OCI-LY7 (cell line): ENCODE measurements around the gene GPAT3. TPM values are rescaled to one million over a fixed set of nuclear protein-coding genes. Genes with fewer than 3 reads are reported as not detected.

ENCODE experiments used
- BruUV-seq: library from RNA; stranded (reverse); fragments of 400-500 nt; replicated peaks from 2 replicates; lab custom pipeline; 2021; lab: Mats Ljungman, UMichigan
- CTCF ChIA-PET: fragments of 300-600 bp; sonication (Branson Sonifier 250); formaldehyde crosslinking; loops from one replicate; lab custom pipeline; 2022; ENCODE audit warnings: antibody characterized with exemption; ENCODE audit not compliant: unreplicated experiment; lab: Charles Lee
- POLR2A ChIA-PET: fragments of 300-600 bp; sonication (Branson Sonifier 250); formaldehyde crosslinking; loops from one replicate; lab custom pipeline; 2022; ENCODE audit warnings: antibody characterized with exemption; lab: Charles Lee
- DNase-seq: peaks from one replicate; pipeline ENCODE4 v3.0.0-alpha.2; 2015; ENCODE audit warnings: low spot score
- H2AFZ ChIP-seq: fragments of 200-600 bp; sonication (generic), shearing (Covaris generic); 2 replicates; pipeline ENCODE4 v1.6.1; 2014; ENCODE audit warnings: mild to moderate bottlenecking, antibody characterized with exemption, low read length, moderate library complexity
- H3K27ac ChIP-seq: fragments of 200-600 bp; sonication (generic); 2 replicates; pipeline ENCODE4 v1.5.1; 2014; ENCODE audit warnings: mixed run types, low read depth, mild to moderate bottlenecking, moderate library complexity, low read length, inconsistent platforms; ENCODE audit not compliant: poor library complexity, severe bottlenecking
- H3K36me3 ChIP-seq: fragments of 200-600 bp; sonication (generic); 2 replicates; pipeline ENCODE4 v1.6.1; 2014; ENCODE audit warnings: mild to moderate bottlenecking, antibody characterized with exemption, low read length, moderate library complexity, mixed read lengths; ENCODE audit not compliant: insufficient read depth
- H3K4me1 ChIP-seq: fragments of 200-600 bp; sonication (generic); 2 replicates; pipeline ENCODE4 v1.5.1; 2014; ENCODE audit warnings: mild to moderate bottlenecking, low read length; ENCODE audit not compliant: insufficient read depth, poor library complexity, severe bottlenecking
- H3K4me2 ChIP-seq: fragments of 200-600 bp; sonication (generic); 2 replicates; pipeline ENCODE4 v1.6.1; 2014; ENCODE audit warnings: mild to moderate bottlenecking, low read length
- H3K4me3 ChIP-seq: fragments of 200-600 bp; sonication (generic); 2 replicates; pipeline ENCODE4 v1.5.1; 2014; ENCODE audit warnings: mild to moderate bottlenecking, low read depth, low read length; ENCODE audit not compliant: poor library complexity, severe bottlenecking
- H3K79me2 ChIP-seq: fragments of 200-600 bp; sonication (generic); 2 replicates; pipeline ENCODE4 v1.6.1; 2016; ENCODE audit warnings: low read depth, mild to moderate bottlenecking, low read length, moderate library complexity, mixed read lengths; ENCODE audit not compliant: insufficient read depth
- H3K9me2 ChIP-seq: fragments of 200-600 bp; sonication (generic); 2 replicates; pipeline ENCODE4 v1.6.1; 2016; ENCODE audit warnings: mild to moderate bottlenecking, low read length, mixed read lengths; ENCODE audit not compliant: insufficient read depth
- H3K9me3 ChIP-seq: fragments of 200-600 bp; sonication (generic); 2 replicates; pipeline ENCODE4 v1.6.1; 2014; ENCODE audit warnings: mild to moderate bottlenecking, mixed run types, low read length, mixed read lengths
- H4K20me1 ChIP-seq: fragments of 200-600 bp; sonication (generic); 2 replicates; pipeline ENCODE4 v1.6.1; 2014; ENCODE audit warnings: mild to moderate bottlenecking, antibody characterized with exemption, low read length, moderate library complexity, mixed read lengths; ENCODE audit not compliant: insufficient read depth
- CTCF ChIP-seq: fragments of 200-600 bp; sonication (generic); conservative IDR thresholded peaks from 2 replicates; pipeline ENCODE4 v1.5.1; 2014; ENCODE audit warnings: mild to moderate bottlenecking, antibody characterized with exemption, low read length, moderate library complexity, mixed read lengths
- EZH2phosphoT487 ChIP-seq: fragments of 200-600 bp; sonication (generic); IDR thresholded peaks from 2 replicates; pipeline ENCODE4 v1.6.1; 2018; ENCODE audit warnings: low read depth, borderline replicate concordance, mild to moderate bottlenecking, mixed run types, antibody characterized with exemption, low read length, moderate library complexity, mixed read lengths
- intact Hi-C: fragments of 100-400 bp; cut with micrococcal nuclease; formaldehyde crosslinking; loops from one replicate; pipeline ENCODE4 v1.10.0; 2022; ENCODE audit not compliant: unreplicated experiment
- total RNA-seq, 2 experiments: library from RNA; depleted of rRNA in 1 of 2; stranded (reverse); fragments of >200 nt in 1 of 2; shearing (Covaris generic) in 1 of 2; gene quantifications; 2 replicates each; pipeline ENCODE4 v1.2.3, GENCODE V29; 2014 to 2022

GPAT3 gene
- total RNA-seq, 2 experiments from 2014 or later = 0.41 TPM; not detected in 1

GRCh38 chr4:83609365-83609764, 73.5 kb downstream of the GPAT3 start:
- Histone ChIP-seq H3K79me2 (no peaks in the 10 kb centered on the region), H3K27ac (no peak overlapping the region), H3K4me1 (no peaks in the 10 kb centered on the region), H3K4me2 (no peak overlapping the region), H2AFZ (no peak overlapping the region), H3K36me3 (no peaks in the 10 kb centered on the region), H3K4me3 (no peak overlapping the region), H4K20me1 (no peaks in the 10 kb centered on the region), H3K9me3 (0 out of 2 replicates have a peak, but pooled peaks cover 9% of the 10 kb centered on the region), H3K9me2 (no peaks in the 10 kb centered on the region)
- intact Hi-C loops = no loop called here
- DNase-seq = no peak
- no peak for TF ChIP-seq EZH2phosphoT487
- TF ChIP-seq CTCF = no peak
- ChIA-PET CTCF (no interaction called here), POLR2A (interaction anchor here (0.7 kb wide), 2 partner anchors 565 to 1100 kb away, joined by 3 read pairs; no protein-coding TSS in a partner anchor)
- BruUV-seq = no TSS peak

GRCh38 chr4:83610729-83611128, 74.8 kb downstream of the GPAT3 start:
- BruUV-seq = no TSS peak
- TF ChIP-seq EZH2phosphoT487 (no peak), CTCF (no peak)
- Histone ChIP-seq H3K4me2 (no peak overlapping the region), H2AFZ (no peak overlapping the region), H3K9me3 (0 out of 2 replicates have a peak, but pooled peaks cover 12% of the 10 kb centered on the region), H3K4me3 (no peak overlapping the region), H3K4me1 (no peaks in the 10 kb centered on the region), H4K20me1 (no peaks in the 10 kb centered on the region), H3K79me2 (no peaks in the 10 kb centered on the region), H3K27ac (no peak overlapping the region), H3K9me2 (no peaks in the 10 kb centered on the region), H3K36me3 (no peaks in the 10 kb centered on the region)
- intact Hi-C loops = no loop called here
- POLR2A ChIA-PET = no interaction called here
- CTCF ChIA-PET = no interaction called here
- DNase-seq = no peak

GRCh38 chr4:83613023-83613422, 77.1 kb downstream of the GPAT3 start:
- Histone ChIP-seq H3K4me3 (no peak overlapping the region), H3K4me2 (no peak overlapping the region), H3K36me3 (no peaks in the 10 kb centered on the region), H2AFZ (no peak overlapping the region), H3K79me2 (no peaks in the 10 kb centered on the region), H3K9me3 (0 out of 2 replicates have a peak, but pooled peaks cover 12% of the 10 kb centered on the region), H3K4me1 (no peaks in the 10 kb centered on the region), H4K20me1 (no peaks in the 10 kb centered on the region), H3K27ac (no peak overlapping the region), H3K9me2 (no peaks in the 10 kb centered on the region)
- BruUV-seq = no TSS peak
- intact Hi-C loops = no loop called here
- no peak for DNase-seq
- POLR2A ChIA-PET = no interaction called here
- TF ChIP-seq EZH2phosphoT487 (no peak), CTCF (no peak)
- CTCF ChIA-PET = interaction anchor here (0.7 kb wide), 1 partner anchor 291 kb away, joined by 3 read pairs; no protein-coding TSS in a partner anchor
